ENCODE results near the gene SCMH1. TPM values are rescaled to one million over a fixed set of nuclear protein-coding genes. Genes with fewer than 3 reads are reported as not detected.

SCMH1 gene
- polyA plus RNA-seq, 1 donor: 35.8 TPM

DNA sequence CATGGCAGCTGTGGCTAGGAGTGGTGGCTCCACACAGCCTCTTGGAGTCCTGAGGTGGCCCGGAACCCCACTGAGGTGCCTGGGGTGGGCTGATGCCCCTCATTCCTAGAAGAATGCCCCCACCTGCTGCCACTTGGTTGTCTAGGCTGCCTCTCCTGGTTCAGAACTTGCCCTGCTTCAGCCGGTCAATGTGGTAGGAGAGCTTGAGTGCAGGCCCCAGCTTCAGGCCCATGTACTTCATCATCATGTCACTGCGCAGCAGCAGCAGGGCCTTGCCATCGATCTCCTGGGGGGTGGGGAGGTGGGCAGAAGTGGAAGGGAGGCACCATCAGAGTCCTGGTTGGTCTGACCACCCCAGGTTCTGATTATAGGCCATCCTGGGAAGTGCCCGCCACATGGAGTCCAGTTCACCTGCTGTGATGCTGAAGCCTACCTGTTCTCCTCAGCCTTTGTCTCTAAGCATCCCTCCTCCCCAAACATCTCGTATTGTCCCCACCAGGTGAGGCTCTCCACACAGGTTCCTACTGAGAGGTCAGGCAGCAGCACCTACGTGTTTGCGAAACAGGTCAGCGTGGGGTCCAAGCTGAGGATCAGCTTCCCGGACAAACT lies 214.0 kb downstream of the SCMH1 start:
- DNase-seq (ENCODE audit: low read depth): no peak

DNA sequence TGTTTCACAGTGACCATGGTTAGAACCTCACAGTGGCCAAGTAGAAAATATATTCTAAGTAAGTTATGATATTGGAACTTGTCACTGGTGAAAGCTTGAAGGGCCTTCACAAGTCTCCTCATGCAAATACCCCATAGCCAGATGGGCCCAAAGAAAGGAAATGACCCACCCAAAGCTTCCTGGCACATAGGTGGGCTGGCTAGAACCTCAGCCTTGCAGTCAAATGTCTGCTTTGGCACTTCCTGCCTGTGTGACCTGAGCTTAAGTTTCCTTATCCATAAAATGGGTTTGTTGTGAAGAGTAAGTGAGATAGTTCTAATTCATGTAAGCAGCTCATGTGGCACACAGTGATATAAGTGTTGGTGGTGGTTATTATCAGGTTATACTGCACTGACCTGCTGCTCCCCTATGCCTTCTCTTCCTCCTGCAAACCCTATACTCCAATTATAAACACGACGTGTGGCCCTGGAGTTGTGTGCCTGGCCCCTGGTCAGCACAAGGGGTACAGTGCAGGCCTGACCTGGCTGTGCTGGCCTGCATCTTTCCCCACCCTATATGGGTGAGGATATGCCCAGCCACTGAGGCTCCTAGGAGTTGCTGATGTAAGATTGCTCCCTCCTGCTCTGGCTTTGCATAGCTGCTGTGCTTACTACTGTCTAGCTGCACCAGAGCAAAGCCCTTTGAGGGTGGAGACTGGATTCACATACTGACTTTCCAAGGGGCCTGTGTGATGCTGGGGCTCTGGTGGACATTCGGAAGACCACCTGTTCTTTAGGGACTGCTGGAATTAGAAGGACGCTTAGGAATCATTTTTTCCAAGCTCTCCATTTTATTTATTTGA lies 215.9 kb downstream of the SCMH1 start:
- no peak for DNase-seq (ENCODE audit: low read depth)

DNA sequence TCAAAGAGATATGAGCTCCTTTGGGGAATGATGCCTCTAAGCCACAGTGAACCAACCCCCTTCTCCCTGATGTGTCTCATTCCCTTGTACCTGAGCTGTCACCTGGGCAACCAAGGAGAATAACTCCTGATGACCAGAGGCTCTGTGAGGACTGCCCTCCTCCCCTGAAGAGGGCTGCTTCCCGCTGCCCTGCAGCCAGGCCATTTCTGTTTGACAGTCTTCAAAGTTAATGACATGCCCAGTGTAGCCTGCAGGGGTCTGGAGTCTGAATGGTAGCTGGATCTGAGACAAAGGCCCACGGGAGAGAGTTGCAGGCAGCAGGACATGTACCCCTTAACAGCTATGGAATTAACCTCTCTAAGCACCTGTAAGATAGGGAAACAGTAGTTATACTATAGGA lies 217.2 kb downstream of the SCMH1 start:
- no peak for DNase-seq (ENCODE audit: low read depth)

DNA sequence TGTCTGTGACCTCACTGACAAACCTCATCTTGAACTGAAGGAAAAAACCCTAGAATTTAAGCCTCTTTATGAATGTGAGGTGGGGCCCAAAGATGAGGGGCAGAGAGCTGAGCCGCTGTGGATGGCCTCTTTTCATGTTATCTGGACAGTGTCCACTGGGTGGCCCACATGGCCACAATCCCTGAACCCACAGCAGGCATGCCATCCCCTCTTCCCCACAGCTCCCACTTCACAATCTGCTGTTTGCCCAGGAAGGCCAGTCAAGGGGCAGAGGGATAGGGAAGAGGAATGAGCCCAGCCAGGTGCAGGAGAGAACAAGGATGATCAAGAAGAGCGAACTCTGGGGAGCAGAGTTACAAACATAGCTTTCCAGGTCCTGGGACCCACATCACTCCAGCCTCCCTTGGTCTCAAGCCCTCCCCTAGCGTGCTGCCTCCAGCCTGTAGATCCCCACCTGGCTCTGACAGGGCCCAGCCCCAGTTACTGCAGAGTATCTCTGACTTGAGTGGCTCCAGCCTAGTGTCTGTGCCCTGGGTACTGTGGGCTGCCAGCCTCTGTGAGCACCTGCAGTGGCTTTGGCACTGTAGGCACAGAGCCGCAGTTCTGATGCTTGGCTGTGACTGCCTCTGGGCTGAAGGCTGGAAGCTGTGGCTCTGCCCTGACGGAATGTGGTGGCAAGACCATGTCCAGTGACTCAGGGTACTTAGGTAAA lies 218.7 kb downstream of the SCMH1 start:
- no peak for DNase-seq (ENCODE audit: low read depth)

DNA sequence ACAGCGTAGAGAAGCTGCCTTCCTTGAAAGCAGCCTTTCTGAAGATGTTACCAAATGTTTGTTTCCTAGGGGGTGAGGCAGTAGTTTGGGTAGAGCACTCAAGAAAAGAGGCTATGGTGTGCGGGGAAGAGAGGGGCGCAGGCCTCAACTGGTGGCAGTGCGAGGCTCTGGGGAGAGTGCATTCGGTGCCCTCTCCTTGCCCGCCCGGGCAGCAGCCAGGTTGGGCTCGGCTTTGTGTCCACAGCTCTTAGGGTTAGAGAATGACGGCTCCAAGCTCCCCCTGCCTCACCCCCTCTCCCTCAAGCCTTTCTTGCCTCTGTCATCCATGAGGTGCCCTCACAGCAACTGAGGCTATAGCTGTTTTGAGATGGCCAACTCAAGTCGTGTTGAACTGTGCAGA lies 219.7 kb downstream of the SCMH1 start:
- DNase-seq (ENCODE audit: low read depth): no peak

DNA sequence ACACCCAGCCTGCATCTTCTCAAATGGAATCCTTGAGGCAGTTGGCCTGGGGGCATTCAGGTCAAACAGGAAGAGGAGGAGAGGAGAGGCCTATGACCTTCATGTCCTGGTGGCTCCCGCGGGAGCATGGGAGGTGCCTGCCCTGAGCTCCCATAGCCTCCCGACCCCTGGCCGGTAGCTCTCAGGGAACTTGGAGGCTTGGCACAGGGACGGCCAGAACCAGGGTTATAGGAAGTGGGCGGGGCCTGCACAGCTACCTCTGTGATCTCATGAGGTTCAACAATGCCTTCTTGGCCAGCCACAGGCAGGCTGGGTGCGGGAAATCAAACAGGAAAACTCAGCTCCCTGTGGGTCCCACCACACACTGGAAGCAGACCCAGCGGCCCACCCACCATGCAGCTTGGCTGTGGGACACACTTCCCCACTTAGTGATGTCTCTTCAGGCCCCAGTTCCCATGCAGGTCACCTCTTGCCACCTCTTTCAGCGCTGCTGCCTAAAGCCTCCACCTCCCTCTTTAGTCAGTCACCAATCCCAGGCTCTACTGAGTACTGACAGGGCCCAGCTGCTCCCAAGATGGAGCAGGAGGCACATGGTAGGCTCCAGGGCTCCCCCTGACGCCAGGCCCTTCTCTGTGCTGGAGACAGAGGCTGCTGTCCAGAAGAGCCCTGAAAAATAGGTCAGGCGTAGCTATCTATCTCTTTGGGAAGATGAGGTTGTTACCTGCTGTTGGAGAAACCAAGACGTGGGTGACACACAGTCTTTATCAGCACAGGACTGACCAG lies 220.4 kb downstream of the SCMH1 start, which contains the start of gene SLFNL1:
SLFNL1 (minus strand) TSS at position 200 of the 783 bp plus-strand sequence. CDS start 1,065 bp downstream, outside the sequence.
- DNase-seq (ENCODE audit: low read depth): no peak

DNA sequence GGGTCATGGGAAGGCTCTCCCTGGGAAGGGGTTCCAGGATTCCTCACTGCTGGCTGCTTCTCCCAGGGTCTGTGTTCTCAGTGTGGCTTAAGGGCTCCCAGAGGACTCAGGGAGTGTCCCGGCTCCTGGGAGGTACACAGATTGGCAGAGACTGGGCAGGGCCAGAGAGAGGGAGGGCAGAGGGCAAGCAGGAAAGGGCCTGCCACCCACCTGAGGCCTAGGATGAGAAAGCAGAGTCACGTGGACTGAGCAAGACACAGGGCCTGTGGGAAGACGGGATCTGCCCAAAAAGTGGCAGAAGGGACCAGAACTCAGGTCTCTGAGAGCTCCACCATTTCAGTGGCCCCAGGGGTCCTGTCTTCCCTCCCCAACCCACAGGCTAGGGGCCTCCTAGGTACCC lies 221.5 kb downstream of the SCMH1 start:
- no peak for DNase-seq (ENCODE audit: low read depth)

DNA sequence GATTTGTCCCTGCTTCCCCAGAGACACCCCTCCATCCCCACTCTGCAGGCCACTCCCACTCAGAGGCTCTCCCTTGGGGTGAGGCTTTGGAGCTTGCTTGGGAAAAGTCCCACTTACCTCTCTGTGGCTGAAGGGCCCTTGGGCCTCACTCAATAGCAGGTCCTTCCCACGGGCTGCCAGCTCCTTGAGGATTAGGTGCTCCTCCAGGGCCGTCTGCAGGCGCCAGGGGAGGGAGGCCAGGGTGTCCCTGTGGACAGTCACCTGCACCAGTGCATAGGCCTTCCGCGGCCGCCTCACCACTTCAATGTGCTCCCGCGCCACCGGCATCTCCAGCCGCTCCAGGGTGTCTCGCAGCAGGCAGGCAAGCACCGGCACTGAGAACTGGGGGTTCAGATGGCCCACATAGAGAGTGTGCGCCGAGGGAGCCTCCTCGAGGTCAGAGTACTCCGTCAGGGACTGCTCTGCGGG lies 222.0 kb downstream of the SCMH1 start:
- no peak for DNase-seq (ENCODE audit: low read depth)

DNA sequence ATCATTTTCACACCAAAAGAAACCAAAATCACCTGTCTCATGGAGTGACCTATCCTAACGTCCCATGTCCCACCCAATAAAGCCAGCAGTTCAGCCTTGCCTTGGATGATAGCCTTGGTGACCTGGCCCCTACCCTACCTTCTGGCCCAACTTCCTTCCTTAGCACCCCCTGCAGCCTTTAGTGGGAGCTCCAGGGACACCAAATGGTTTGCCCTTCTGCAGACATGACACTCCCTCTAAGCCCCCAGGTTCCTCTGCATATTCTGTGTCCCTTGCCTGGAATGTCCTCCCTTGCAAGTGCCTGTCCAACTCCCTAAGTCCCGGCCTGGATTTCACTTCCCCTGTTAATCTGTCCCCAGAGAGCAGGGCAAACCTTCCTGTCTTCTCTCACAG lies 222.8 kb downstream of the SCMH1 start:
- no peak for DNase-seq (ENCODE audit: low read depth)

DNA sequence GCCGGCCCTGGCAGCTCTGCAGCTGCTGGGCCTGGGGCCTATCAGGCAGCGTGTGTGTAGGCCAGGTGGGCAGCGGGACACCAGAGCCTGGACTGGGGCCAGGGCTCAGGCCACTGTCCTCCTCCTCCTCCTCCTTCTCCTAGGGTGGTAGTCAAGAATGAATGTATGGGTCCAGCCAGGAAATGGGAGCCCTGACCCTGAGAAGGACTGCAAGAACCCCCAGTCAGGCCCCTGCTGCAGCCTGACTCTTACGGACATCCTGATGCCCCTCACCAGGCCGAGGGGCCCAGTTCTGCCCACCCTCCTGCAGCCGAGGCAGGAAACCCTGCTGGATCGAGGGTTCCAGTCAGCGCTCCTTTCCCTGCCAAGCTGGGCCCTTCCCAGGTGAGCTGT lies 224.1 kb downstream of the SCMH1 start:
- DNase-seq (ENCODE audit: low read depth): no peak

DNA sequence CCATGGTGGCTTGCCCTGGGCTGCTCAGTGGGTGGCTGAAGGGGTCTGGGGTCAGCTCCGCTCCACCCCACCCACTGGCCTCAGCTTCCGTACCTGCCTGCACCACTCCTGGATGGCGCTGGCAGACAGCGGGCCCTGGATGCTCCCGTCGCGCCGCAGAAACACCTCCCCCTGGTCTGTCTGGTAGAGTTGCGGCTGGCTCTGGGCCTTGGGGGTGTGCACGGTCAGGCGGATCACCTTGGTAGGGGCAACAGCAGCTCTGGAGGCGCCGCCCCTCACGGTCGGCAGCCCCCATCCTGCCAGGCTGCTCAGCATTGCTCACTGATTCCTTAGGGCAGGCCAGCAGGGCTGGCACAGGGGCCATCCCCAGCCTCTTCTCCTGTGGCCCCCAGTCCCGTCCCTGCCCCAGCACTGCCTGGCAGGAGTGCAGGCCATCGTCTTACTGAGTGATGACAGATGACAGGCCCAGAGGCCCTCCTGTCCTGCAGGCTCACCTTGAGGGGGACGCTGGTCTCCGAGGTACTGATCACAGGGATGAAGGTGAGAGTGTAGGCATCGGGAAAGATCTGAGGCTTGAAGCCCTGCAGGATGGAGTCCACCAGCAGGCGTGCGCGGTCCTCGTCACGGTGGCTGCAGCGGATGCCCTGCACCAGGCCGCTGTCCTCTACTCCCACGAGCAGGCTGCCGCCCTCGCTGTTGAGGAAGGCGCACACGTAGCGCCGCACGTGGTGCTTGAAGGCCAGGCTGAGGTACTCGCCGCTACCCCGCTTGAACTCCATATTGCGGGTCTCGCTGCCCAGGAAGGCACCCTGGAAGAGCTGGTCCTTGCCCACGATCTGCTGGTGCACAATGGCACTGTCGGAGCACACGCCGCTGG lies 224.7 kb downstream of the SCMH1 start:
- no peak for DNase-seq (ENCODE audit: low read depth)

DNA sequence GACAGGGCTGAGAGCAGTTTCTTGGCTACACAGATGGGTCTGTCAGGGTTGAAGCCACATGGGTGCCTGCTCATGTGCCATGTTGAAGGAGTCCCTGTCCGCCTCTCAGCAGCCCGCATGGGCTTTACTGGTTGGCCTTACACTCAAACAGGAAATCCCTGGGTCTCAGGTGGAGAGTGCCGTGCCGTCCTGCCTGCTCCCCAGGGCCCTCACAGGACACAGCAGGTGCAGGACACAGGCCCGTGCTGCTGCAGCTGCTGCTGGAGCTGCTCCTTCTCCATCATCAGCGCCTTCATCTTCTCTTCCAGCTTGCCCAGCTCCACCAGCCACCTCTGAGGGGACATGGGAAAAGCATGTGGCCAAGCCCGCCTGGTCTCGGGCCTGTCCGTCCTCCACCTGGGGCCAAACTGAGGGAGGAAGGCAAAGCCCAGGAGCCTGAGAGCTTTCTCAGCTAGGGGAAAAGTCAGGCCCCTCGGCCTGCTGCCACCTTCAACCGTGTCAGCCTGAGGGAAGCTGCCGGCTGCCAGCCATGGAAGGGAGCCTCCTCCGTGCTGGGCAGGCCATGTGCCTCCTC lies 226.1 kb downstream of the SCMH1 start:
- no peak for DNase-seq (ENCODE audit: low read depth)

DNA sequence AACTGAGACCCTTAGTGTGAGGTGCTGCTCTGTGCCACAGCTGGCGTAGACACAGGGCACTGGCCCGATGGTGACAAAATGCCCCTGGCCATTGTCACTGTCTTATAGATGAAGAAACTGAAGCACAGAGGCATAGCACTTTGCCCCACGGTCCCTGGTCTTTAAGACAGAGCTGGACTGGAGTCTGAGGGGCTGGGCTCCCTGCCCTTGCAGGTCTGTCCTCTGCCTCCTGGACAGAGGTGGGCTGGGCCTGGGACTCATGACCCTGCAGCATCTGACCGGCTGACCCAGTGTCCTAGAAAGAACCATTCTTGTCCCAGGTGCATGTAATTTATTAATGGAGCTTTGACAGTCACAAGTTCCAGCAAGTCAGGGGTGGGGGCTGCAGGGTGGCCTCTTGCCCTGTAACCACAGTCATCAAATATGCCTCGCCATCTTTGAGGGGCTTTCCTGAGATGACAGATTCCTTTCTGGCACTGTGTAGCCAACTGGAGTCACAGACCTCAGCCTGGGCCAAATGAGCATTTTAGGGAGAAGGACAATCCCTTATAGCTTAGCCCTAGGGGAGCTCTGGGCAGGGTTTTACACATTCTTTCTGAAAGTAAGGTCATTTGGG lies 226.7 kb downstream of the SCMH1 start:
- DNase-seq (ENCODE audit: low read depth): no peak

DNA sequence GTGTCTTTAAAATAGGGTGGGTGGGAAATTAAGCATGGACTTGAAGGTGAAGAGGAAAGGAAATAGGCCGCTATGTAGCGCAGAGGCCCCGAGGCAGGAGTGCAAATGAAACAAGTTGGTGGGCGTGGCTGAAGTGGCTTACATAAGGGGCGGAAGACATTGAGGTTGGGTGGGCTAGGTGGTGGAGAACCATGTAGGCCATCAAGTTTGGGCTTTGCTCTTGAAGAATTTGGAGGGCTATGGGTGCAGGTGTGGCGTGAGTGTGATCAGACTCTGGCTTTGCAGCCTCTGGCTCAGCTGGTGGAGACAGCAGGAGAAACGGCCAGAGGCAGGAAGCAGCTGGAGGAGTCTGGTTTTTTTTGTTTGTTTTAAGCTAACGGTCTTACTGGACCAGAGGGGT lies 227.2 kb downstream of the SCMH1 start:
- no peak for DNase-seq (ENCODE audit: low read depth)

DNA sequence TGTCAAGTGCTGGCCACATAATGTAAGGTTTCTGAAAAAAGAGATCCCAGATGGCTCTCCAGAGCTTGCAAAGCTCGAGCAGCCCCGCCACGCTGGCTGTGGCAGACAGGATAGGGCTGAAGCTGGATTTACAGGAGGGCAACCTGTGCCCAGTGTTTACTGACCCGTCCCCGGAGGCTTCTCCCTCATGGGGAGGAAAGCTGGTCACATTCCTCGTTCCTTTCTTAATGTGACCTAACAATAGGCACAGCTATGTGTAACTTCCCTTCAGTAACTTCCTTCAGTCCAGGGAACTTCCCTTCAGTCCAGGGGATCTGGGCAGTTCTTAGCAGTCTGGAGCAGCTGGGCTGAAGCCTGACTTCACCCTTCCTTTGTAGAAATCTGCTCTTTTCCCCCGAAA lies 228.3 kb downstream of the SCMH1 start:
- DNase-seq (ENCODE audit: low read depth): no peak

DNA sequence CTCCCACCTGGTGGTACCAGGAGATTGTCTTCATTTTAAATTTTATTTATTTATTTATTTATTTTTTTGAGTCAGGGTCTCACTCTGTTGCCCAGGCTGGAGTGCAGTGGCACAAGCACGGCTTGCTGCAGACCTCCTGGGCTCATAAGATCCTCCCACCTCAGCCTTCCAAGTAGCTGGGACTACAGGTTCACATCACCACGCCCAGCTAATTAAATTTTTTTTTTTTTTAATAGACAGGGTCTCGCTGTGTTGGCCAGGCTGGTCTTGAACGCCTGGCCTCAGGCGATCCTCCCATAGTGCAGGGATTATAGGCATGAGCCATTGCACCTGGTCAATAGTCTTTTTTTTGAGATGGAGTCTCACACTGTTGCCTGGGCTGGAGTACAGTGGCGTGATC lies 229.1 kb downstream of the SCMH1 start:
- DNase-seq (ENCODE audit: low read depth): no peak

DNA sequence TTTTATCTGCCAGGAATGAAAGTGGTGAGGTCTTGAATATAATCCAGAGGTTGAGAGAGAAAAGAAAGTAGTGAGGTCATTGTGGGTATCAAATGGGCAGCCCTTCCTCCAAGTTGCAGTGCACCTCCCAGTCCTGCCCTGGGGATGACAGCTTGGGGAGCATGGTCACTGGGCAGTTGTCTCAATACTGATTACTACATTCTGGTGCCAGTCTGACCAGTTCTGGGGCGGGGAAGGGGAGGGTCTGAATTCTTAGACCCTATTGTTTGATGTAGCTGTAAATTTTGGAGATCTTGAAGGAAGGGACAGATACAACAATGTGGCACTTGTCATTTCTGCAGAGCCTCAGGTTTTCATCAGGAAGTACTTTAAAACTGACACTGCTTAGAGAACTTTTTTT lies 231.8 kb downstream of the SCMH1 start:
- no peak for DNase-seq (ENCODE audit: low read depth)

DNA sequence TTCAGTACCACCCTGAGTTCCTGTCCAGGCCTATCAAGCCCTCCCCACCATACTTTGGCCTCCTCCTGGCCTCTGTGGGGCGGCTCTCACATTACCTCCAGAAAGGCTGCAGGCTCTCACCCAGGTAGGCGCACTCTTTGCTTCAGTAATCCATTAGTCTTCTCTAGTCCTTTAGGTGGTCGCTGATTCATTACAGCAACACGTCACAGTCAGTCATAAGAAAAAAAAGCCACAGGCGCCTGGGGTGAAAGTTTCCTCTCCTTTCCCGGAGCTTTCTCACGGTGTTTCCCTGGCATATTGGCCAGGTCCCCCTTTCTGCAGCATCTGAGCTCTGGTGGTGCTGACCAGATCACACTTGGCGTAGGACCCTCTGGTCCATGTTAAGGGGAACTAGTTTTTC lies 232.6 kb downstream of the SCMH1 start:
- no peak for DNase-seq (ENCODE audit: low read depth)

DNA sequence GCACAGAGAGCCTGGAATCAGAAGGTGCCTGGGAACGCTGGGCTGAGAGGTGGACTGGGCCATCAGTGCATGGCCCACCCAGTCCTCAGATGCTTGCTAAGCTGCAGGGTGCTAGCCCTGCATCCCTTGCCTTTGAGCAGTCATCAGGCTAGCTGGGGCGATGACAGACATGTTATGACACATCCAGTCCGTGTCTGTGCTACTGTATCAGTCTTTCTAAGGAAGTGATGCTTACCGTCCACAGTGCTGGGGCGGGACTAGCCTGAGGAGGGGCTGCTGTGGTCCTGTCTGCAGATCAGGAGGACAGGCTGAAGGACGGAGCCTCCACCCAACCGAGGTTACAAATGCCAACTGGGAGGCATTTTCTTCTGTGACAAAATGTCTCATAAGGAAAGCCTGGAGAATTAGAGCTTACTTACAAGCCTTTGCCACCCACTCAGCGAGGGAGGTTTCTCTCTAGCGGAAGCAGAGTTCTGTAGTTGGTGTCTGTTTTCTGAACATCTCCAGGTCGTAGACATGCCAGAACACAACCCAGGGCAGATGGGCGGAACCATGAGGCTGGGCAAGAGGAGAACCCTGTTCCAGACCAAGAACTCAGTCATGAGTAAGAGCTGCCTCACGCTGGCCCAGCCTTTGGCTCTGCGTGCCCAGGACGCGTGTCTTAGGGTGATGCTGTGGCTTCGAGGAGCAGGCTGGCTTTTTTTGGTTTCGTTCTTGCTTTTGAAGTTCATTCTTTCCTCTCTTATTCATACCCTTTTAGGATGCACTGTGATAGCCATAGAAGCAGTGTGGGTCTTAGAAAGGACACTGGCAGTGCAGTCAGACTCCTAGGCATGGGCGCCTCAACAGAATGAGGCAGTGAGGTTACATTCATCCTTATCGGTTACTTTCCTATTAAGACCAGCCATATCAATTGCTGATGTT lies 234.9 kb downstream of the SCMH1 start:
- DNase-seq (ENCODE audit: low read depth): no peak
